GM18861 (cell line): ENCODE measurements around the gene NDUFAF4.
A peak's percentile ranks its signal among the peaks of the same experiment; 100 is the strongest.

ENCODE experiments used
- ATAC-seq: cut with Tn5 transposase; IDR thresholded peaks from one replicate; pipeline ENCODE4 v1.9.1; 2021; ENCODE audit not compliant: unreplicated experiment

Gene NDUFAF4

DNA sequence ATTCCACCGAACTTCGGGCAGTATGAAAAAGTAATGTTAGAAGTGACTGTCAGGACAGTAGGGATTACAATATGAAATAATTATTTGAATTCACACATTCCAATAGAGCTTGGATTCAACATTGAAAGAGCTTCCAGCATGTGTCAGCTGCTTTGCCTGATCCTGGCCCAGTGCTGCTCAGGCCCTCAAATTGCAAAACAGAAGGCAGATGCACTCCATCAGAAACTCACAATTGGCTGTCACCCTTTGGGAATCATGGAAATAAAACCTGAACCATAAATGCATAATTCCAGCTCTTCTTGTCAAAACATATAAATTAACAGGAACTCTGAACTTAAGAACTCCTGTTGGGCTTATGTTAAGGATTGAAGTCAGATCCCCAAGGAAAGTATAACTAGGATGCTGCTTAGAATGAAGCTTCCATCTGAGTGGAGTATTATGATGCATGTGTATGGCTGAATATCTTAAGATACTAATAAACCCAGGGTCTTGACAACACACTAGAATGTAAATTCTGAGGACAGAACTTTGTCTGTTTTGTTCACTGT is 1.8 kb upstream of the NDUFAF4 start:
- ATAC-seq = no peak

DNA sequence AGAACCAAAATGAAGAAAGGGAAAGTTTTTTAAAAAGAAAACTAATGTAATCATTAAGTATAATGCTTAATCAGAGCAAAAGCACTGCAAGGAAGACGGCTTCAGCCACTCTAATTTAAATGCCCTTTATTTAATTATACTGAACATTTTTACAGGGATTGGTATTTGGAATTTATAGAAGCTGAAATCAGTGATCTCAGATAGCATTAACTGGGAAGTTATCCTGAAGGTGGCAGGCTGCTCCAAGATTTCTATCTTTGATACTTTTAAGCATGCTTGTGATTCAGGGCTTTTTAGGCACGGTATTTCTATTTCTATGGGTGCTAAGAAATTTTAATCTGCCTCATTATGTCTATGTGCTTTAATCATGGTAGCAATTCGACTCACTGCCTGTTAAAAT is 1.3 kb upstream of the NDUFAF4 start:
- ATAC-seq = no peak

DNA sequence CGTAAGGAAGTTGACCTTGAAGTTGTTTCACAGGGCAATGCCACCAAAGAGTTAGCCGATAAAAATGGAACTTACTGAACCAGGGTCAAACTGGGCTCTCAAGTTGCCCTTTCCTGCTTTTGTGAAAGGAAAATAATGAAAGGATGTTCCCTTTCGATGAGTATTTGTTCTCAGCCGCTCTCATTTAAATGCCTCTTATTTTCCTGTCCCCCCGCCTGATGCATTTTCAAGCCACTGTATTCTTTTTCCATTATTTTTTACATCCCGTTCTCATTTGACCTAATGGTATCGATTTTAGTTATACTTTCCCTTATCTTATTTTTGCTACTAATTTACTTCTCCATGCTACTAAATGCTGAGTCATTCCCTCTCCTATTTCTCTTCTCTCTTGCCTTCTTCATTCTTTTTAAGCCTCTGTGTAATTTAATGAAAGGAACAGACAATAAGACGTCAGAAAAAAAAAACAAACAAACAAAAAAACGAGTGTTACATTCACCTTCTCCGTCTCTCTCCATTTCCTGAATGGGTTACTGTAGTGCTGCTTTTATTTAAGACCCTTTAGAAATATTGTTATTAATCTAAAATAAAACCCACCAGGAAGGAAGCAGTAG is 655 bp upstream of the NDUFAF4 start:
- no peak for ATAC-seq

DNA sequence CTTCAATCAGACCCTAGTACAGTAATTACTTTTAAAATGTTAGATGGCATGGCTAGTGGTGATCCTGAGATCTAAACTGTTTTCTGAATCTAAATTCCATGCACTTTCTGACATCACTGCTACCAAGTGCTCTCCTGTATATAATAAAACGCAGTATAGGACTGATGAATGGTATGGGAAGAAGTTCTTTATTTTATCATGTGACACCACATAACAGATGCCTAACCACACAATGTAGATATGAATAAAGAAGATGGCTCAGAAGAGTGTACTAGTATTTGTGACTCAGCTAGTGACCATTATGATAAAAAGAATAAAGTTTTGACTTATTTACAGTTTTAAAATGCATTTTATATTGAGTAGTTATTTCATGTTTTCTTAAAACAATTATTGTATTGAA is 8.5 kb downstream of the NDUFAF4 start:
- ATAC-seq = no peak

DNA sequence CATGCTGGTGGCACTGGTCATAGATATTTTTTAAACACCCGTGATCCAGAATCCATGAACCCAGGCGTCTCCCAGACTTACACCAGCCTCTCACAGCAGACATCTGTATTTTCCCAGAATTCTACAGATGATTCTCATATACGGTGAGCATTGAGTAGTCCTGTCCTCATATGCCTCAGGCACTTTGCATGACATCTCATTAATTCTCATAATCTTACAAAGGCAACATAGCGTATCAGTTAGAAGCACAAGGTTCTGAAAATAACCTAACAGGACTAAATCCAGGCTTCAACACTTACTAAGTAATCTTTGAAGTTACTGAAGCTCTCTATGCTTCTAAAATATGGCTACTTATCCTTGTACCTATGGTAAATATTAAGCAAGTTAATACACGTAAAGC is 8.9 kb downstream of the NDUFAF4 start:
- no peak for ATAC-seq

DNA sequence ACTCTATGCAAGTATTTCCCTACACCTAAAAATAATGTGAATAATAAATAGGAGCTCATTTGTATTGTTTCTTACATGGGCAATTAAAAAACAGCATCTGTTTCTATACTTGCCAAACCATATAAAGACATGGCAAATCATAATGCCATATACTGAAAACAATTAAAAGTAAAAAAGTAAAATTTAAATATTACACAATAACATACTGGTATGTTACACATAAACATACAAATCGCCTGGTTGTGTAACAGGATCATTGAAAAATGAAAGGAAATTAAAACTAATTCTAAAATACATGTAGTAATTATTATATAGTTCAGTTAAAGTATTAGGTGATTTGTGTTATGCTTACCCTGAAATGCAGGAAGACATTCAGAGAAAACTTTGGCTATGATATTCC is 11.2 kb downstream of the NDUFAF4 start:
- no peak for ATAC-seq

DNA sequence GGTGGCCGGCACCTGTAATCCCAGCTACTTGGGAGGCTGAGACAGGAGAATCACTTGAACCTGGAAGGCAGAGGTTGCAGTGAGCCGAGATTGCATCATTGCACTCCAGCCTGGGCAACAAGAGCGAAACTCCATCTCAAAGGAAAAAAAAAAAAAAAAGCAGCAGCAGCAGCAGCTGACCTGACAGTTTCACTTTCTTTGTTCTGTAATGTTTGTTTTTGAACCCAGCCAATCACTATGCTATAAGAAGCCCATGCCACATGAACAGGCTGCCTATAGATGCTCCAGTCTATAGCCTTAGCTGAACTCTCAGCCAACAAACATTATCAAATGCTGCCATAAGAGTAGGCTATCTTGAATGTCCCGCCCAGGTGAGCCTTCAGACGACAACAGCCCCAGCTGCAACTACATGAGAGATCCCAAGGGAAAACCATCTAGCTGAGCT is 12.5 kb downstream of the NDUFAF4 start:
- ATAC-seq = peak; percentile 74

DNA sequence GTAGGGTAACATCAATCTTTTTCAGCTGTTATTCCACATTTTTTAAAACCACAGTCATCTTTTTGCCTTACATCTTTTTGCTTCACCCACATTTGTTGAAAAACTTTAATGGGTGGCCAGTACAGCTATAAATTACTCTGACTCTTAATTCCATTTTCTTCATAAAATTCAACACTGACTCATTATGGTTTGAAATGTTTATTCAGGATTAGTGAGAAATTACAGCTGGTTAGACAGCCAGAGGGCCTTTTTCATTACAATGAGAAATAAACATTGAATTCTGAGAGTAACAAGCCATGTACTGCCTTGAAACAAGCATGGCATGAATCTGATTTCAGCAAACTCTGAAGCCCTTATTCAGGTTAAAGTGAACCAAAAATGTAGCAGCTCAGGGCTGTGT is 19.5 kb downstream of the NDUFAF4 start:
- no peak for ATAC-seq

DNA sequence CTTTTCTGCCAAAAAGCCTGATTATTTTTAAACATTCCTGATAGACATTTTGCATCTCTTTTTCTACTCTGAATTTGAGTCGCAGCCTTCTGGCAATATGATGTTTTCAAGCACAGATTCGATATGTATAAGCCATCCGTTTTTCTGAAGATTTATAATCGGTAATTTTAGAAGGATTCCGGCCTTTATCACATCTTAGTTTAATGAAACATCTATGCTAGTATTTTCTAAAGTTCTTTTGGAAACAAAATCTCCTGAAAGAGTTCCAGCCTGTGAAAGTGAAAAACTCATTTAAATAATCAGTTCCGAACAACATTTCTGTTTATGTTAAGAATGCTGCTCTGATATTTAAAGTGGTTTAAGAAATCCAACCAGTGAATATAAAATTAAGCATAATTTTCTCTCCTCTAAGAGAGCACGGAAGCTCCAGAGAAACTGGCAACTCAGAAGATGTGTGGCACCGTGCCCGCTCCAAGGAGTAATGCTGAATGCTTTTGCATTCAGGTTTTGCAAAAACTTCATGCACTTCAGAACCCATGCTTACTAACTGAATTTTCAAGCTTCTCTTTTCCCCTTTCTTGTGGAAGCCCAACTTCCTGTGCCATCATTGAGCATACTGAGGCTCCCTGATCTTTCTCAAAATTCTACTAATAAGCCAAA is 20.7 kb downstream of the NDUFAF4 start:
- no peak for ATAC-seq

DNA sequence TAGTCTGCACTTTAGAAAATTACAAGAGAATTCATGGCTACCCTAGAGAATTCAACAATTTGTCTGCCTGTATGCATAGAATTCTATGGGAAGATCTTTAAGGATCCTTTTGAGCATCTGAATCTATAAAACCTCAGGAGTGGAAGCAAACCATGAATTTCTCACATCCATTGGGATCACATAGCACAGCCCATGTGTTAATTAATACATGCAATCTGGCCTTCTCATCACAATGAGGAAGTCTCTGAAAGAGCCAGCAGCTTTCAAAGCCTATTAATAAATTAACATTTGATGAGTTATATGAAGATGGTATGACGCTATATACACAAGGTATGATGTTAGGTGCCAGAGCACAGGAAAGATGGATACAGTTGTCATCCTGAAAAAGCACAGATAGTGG is 24.7 kb downstream of the NDUFAF4 start:
- no peak for ATAC-seq

DNA sequence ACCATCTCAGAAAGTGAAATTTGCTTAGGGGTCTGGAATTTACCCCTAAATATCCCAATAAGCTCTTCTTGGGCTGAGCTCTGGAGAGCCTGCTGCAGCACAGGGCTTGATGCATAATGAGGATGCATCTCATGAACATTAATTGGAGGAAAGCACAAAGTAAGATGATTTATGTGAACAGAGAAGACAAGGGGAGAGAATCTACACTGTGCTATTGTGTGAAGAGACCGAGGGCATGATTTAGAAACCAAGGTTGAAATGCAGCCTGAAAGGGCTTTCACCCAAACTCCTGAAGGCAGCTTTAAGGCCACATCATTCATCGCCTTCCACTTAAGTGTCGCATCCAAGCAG is 32.7 kb downstream of the NDUFAF4 start:
- ATAC-seq = no peak

DNA sequence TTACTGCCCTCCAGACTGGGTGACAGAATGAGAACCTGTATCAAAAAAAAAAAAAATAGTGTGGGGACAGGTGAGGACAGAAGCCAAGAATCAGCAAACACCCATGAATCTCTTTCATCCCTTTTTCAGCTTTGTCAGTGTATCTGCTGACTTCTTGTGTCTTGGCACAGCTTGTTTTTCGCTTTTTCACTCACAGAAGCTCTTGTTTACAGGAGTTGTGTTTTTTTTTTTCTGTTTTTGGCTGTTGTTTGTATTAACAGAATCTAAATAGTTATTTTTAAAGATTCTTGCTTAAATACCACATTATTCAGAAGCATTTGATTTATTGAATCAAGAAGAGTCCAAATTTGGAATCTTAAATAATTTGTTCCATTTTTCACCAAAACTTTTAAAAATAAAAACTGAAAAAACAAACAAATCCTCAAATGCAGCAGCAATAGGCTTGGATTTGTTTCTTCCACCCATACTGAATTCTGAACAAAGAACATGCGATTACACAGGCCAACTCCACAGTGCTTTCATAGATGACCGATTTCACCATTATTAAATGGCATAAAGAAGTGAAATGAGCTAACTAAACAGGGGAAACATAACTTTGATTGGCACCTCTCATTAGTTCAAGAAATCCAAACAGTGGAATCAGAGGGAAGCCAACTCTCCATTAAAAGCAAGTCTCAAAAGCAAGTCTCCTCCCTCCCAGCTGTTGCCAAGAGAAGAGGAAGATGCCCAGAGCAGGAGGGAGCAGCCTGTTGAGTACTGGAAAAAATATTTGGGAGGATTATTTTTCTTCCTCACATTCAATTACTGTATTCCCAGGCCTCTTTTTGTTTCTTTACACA is 33.3 kb downstream of the NDUFAF4 start:
- no peak for ATAC-seq

DNA sequence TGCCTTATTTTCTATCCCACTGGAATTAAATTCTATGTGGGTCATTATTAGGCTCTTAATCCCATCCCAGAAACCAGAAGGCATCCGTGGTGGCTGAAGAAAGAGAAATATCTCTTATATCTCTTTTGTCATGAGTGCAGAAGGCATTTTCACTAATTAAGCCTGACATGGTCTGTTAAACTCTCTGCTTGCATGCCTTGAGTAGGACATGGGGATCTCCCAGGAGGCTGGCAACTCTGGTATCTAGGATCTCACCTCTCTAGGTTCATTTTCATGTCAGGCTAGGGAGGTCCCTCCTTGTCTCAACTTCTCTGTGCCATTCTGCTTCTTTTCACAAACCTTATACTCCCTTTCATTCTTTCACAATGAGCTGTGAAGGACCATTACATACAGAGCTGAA is 35.1 kb downstream of the NDUFAF4 start:
- ATAC-seq = no peak

DNA sequence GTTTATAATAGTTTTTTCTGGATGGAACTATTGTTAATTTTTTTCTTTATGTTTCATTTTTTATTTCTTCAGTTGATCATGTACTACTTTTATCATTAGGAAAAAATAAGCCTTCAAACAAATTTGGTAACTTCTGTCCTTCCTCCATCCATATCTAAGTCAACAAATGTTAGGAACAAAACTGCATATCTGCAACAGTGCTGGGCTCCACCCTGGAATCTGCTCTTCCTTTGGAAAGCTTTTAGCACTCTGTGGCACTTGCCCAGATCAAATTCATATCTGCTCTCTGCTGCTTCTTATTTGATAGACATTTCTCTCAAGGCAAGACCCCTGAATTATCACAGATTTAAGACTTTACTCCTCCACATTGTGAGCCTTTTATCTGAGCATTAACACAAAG is 36.1 kb downstream of the NDUFAF4 start:
- no peak for ATAC-seq

DNA sequence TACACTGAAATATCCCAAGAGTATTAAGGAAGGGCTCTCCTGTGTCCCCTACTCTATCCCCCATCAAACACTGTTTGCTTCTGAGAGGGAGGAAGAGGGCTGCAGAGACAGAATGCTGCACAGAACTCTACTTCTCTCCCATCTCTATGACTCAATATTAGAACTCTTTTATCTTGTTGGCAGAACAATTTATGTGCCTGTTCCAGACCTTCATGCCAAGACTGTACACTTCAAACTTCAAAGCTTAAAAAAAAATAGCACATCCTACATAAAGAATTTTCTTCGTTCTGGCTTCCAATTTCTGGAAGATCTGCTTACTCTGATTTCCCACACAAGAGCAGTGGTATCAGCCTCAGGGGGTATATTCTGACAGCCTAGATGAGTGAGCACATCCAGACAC is 40.8 kb downstream of the NDUFAF4 start:
- ATAC-seq = no peak

DNA sequence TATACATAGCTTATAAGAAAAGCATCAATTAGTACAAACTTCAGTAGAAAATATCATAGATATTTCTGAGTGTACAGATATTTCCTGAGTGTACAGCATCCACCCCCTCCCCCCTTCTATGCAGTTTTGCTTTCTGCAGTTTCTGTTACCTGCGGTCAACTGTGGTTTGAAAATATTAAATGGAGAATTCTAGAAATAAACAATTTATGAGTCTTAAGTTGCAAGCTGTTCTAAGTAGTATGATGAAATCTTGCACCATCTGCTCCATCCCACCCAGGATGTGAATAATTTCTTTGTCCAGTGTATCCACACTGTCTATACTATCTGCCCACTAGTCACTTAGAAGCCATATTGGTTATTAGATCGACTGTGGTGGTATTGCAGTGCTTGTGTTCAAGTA is 44.6 kb downstream of the NDUFAF4 start:
- ATAC-seq = no peak

DNA sequence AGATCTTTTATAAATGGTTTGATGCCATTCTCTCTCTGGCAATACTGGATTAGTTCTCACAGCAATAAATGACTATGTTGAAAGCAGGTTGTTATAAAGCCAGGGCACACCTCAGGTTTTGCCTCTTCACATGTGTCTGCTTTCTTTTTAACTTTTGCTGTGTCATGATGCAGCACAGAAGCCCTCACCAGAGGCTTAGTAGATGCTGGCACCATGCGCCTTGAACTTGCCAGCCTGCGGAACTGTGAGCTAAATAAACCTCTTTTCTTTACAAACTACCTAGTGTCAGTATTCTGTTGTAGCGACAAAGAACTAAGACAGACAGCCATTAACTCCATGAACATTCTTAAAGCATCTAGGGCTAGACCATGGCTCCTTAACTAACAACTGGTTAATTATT is 45.1 kb downstream of the NDUFAF4 start:
- no peak for ATAC-seq

DNA sequence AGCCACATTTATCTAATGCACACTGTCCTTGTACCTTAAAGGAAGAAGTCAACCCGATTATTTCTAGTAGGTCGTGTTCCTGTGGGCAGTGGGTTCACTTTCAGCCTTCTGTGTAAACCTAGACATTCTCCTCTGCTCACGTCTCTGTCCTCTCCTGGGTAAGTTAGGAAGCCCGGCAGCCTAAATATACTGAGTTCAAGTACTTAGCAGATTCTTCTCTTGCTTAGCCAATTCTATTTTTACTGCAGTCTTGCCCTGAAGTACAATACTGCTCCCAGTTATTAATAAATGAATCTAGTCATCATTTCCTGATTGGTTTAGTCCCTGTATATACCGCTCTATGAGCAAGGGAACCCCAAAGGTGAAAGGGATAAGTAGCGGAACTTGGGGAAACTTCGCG is 45.8 kb downstream of the NDUFAF4 start:
- no peak for ATAC-seq

DNA sequence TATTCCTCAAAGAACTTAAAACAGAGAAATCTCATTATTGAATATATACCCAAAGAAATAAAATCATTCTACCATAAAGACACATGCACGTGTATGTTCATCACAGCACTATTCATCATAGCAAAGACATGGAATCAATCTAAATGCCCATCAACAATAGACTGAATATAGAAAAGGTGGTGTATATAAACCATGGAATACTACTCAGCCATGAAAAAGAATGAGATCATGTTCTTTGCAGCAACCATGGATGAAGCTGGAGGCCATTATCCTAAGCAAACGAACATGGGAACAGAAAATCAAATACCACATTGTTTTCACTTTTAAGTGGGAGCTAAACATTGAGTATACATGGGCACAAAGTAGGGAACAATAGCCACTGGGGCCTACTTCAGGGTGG is 48.1 kb downstream of the NDUFAF4 start:
- no peak for ATAC-seq

DNA sequence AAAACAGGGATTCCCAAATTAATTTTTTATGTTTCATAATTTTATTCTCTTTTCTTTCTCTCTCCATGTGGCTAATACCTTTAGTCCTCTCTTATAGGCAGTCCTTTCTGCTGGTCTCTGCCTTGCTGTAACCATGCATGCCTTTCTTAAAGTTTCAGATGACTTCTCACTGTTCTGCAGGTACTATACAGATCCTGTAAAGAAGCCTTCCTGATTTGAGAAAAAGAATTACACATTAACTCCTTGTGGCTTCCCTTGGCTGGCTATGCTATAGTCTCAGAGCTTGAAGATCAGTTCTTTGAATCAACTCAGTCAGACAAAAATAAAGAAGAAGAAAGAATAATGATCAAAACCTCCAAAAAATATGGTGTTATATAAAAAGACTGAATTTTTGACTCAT is 53.2 kb downstream of the NDUFAF4 start:
- peak; percentile 94 for ATAC-seq

DNA sequence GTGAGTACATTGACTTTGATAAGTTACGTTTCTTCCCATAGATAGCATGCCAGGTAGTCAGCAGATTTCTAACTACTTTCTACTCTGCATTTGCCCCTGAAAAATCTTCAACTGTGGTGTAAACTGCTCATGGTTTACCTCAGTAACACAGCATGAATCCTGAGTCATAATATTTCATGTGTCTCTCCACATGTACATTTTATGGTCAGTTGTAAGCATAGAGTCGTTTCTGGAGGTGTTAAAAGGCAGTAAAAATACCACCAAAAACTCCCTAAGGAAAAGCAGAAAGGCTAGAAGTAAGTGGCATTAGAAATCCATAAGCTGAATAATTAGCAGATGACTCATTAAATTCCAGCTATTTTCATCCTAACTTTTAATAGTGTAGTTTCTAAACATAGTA is 56.3 kb downstream of the NDUFAF4 start:
- no peak for ATAC-seq
